Choroid plexus epithelial cell (primary cell): Measurements from ENCODE around the gene PSMD11.

Source experiments
- DNase-seq: peaks from one replicate; pipeline ENCODE4 v3.0.0-alpha.2; 2010; ENCODE audit warnings: low read depth
- H3K4me3 ChIP-seq: 2 replicates; pipeline ENCODE4 v1.5.1; 2011; ENCODE audit warnings: low read depth, mild to moderate bottlenecking, control low read depth, low read length, moderate library complexity
- TF ChIP-seq, protein P1 (sequence below): conservative IDR thresholded peaks from 2 replicates; pipeline ENCODE4 v1.5.1; 2011; ENCODE audit warnings: low read depth, mild to moderate bottlenecking, control low read depth, inconsistent platforms, low read length, moderate library complexity

The PSMD11 gene

DNA sequence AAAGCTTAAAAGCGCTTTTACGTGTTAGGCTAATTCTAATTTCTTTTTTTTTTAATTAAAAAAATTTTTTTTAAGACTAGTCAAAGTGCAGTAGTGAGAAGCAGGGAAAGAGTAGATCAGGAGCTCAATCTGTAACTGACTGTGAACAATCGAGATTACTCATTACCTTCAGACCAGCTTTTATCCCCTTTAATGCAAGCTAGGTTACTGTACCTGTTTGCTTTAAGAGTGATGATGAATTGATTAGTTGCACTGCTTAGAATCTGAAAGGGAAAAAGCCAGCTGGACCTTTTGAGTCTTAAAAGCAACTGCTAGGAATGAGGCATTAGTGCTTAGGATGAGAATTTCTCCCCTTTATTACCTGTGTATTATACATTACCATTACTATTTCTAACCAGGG lies 19.0 kb downstream of the PSMD11 start:
- no peak overlapping the region for H3K4me3 ChIP-seq
- no peak for DNase-seq
- TF ChIP-seq, protein P1, sequence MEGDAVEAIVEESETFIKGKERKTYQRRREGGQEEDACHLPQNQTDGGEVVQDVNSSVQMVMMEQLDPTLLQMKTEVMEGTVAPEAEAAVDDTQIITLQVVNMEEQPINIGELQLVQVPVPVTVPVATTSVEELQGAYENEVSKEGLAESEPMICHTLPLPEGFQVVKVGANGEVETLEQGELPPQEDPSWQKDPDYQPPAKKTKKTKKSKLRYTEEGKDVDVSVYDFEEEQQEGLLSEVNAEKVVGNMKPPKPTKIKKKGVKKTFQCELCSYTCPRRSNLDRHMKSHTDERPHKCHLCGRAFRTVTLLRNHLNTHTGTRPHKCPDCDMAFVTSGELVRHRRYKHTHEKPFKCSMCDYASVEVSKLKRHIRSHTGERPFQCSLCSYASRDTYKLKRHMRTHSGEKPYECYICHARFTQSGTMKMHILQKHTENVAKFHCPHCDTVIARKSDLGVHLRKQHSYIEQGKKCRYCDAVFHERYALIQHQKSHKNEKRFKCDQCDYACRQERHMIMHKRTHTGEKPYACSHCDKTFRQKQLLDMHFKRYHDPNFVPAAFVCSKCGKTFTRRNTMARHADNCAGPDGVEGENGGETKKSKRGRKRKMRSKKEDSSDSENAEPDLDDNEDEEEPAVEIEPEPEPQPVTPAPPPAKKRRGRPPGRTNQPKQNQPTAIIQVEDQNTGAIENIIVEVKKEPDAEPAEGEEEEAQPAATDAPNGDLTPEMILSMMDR, result no peak

DNA sequence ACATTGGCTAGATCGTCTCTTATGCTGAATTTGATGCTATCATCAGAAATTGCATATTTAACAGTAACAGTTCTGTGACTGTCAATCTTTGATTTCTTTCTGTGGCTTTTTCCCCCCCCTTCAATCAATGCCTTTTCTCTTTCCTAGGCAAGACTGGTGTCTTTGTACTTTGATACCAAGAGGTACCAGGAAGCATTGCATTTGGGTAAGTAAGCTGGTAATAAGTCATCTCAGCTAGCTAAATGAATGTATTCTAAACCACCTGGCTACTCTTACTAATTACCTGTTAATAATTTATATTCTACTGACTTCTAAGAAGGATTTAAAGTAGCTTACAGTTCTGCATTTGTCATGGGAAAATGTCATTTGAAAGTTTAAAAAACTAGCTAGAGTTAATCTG lies 20.1 kb downstream of the PSMD11 start:
- TF ChIP-seq, protein P1, result no peak
- no peak for DNase-seq
- no peak overlapping the region for H3K4me3 ChIP-seq

DNA sequence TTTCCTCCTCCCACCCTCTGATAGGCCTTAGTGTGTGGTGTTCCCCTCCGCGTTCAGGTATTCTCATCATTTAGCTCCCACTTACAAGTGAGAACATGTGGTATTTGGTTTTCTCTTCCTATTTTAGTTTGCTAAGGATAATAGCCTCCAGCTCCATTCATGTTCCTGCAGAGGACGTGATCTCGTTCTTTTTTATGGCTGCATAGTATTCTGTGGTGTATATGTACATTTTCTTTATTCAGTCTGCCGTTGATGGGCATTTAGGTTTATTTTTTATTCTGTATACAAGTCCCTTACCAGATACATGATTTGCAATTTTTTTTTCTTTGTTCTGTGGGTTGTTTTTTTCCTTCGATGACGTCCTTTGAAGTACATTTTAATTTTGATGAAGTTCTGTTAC lies 23.6 kb downstream of the PSMD11 start:
- no peak overlapping the region for H3K4me3 ChIP-seq
- no peak for DNase-seq
- TF ChIP-seq, protein P1, result no peak

DNA sequence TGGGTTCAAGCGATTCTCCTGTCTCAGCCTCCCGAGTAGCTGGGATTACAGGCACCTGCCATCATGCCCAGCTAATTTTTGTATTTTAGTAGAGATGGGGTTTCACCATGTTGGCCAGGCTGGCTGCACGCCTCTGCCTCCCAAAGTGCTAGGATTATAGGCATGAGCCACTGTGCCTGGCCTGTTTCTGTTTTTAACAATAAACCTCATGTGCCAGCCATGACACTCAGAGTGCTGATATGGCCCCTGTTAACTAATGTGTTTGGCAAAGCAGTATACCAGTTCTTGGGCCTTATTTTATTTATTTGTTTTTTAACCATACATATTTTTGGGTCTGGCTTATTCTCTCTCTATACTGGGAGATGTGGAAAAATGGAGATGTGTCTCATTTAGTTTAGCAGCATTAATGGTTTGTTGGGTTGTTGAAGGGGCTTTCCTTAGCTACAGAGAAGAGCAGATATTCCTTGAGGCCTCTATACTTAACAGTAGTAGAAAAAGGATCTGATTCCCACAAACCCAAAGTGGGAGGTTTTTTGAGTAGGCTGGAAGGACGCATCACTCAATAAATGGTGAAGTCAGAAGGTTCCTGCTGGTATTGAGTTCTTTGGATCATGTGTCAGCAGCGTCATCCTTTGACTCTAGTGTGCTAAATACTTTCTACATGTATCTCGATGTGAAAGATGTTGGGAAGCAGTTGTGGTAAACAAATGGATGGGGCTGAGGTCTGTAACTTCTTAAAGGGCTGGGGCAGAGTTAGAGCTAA lies 26.3 kb downstream of the PSMD11 start:
- no peak overlapping the region for H3K4me3 ChIP-seq
- DNase-seq, result no peak
- TF ChIP-seq, protein P1, result no peak

DNA sequence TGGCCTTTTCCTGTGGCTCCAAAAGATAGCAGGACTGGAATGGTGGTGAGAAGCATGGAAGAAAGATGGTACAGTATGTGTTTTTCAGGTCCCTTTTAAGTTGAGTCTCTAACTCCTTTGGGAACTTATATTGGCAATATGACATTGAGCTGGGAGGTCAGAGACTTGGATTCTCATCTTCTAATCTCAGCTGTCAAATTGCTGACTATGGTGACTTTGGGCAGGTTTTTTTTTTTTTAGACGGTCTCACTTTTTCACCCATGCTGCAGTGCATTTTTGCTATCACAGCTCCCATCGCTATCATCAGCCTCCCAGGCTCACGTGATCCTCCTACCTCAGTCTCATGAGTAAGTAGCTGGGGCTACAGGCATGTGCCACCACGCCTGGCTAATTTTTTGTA lies 27.3 kb downstream of the PSMD11 start:
- TF ChIP-seq, protein P1, result no peak
- DNase-seq, result no peak
- H3K4me3 ChIP-seq, result no peak overlapping the region

DNA sequence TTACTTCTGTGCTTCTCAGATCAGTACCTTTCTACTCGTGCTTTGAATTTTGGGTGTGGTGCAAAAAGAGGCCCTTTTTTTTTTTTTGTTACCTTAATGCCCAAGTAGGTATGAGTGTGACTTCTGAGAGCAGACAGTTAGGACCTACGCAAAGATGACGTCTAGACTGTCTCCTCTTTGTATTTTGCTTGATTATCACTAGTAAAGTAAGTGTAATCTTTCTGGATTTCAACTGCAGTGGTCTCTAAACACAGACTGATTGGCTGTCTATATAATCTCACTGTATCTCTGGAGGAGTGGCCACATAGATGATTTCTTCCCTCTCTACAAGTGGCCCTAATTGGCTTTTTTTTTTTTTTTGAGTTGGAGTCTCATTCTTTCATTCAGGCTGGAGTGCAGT lies 30.9 kb downstream of the PSMD11 start:
- DNase-seq, result no peak
- TF ChIP-seq, protein P1, result no peak
- no peak overlapping the region for H3K4me3 ChIP-seq

DNA sequence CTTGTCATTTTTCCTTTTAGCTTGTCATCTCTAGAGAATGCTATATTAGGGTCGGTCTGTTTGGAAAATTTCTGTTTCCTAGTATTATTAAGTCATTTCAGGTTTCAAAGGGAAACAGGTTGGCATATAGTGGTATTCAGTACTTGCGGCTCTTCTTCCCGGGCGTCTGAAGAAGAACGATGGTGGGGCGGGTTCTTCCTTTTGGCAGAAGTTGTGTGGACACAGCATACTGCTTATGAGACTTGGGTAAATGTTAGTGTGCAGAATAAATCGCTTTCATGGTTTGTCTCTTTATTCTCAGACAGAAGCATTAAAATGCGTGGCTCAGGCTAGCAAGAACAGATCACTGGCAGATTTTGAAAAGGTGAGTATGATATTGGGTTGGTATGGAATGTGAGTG lies 32.9 kb downstream of the PSMD11 start:
- TF ChIP-seq, protein P1, result no peak
- H3K4me3 ChIP-seq, result no peak overlapping the region
- no peak for DNase-seq
